Measurements from ENCODE around the gene ITGA2B.

DNA sequence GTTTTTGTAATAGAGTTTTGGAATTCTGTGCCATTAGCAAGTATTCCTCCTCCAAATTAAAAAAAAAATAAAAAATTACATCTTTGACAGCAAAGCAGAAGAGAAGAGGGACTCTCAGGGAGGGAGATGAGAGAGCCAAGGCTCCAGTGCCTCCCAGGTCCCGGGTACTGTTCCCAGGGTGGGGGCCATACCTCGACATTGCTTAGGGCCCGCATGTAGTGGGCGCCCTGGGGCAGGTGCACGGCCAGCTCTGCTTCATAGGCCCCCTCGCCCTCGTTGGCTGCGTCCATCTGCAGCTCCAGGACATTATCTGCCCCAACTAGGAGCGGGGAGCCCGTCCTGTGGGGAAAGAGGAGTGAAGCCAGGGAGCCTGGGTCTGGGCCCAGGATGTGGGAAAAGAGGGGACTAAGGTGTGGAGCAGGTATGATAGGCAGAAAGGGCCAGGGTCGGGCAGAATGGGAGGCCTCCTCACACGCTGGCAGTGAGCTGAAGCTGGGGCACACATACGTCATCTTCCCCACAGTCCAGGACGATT is 11.2 kb downstream of the ITGA2B start:
- TF ChIP-seq CTCF (IDR thresholded peaks at IDR 0.05; ENCODE audit: poor library complexity) (no peak), EZH2 (IDR thresholded peaks at IDR 0.05; ENCODE audit: borderline replicate concordance) (no peak), EZH2phosphoT487 (IDR thresholded peaks at IDR 0.05; ENCODE audit: low read depth, severe bottlenecking, unreplicated experiment) (no peak)

Measured in hepatocyte (in vitro differentiated cells).